Activated naive CD8-positive, alpha-beta T cell treated with anti-CD3 and anti-CD28 coated beads, Interleukin-2, amount 50 U/mL, for 24 hours (primary cell): ENCODE results near the gene FGF21.

Experiments
- ATAC-seq: fragments of 150-1000 bp; cut with Tn5 transposase; one replicate; pipeline ENCODE4 v1.10.0; 2021
- DNase-seq: peaks from one replicate; pipeline ENCODE4 v3.0.0; 2021
- H3K27ac Mint-ChIP-seq: one replicate; pipeline ENCODE4 v1.8.0; 2021; ENCODE audit warnings: mild to moderate bottlenecking, mixed read lengths
- H3K27me3 Mint-ChIP-seq: one replicate; pipeline ENCODE4 v1.8.0; 2021; ENCODE audit warnings: mixed read lengths
- H3K36me3 Mint-ChIP-seq: one replicate; pipeline ENCODE4 v1.8.0; 2021; ENCODE audit warnings: low read depth, mixed read lengths
- H3K4me1 Mint-ChIP-seq: one replicate; pipeline ENCODE4 v1.8.0; 2021; ENCODE audit warnings: mixed read lengths
- H3K4me3 Mint-ChIP-seq: one replicate; pipeline ENCODE4 v1.8.0; 2021; ENCODE audit warnings: mild to moderate bottlenecking, moderate library complexity, mixed read lengths
- H3K9me3 Mint-ChIP-seq: one replicate; pipeline ENCODE4 v1.8.0; 2021; ENCODE audit warnings: mixed read lengths

The FGF21 gene

GRCh38 chr19:48806818-48807589 lies 51.7 kb downstream of the FGF21 start:
- H3K36me3 Mint-ChIP-seq: peaks cover 2% of the 10 kb centered on the region
- no peak overlapping the region for H3K4me3 Mint-ChIP-seq
- H3K27ac Mint-ChIP-seq: no peak overlapping the region
- H3K9me3 Mint-ChIP-seq: no peaks in the 10 kb centered on the region
- no peaks in the 10 kb centered on the region for H3K27me3 Mint-ChIP-seq
- H3K4me1 Mint-ChIP-seq: peaks cover 13% of the 10 kb centered on the region
- DNase-seq (no peak), ATAC-seq (peak; percentile 40)

GRCh38 chr19:48807590-48808308 lies 52.4 kb downstream of the FGF21 start:
- H3K4me1 Mint-ChIP-seq: peaks cover 17% of the 10 kb centered on the region
- DNase-seq: no peak
- H3K9me3 Mint-ChIP-seq: no peaks in the 10 kb centered on the region
- H3K36me3 Mint-ChIP-seq: peaks cover 2% of the 10 kb centered on the region
- no peak overlapping the region for H3K27ac Mint-ChIP-seq
- ATAC-seq: no peak
- no peaks in the 10 kb centered on the region for H3K27me3 Mint-ChIP-seq
- no peak overlapping the region for H3K4me3 Mint-ChIP-seq
